Measurements from ENCODE around the gene MRM3. TPM values are rescaled to one million over a fixed set of nuclear protein-coding genes. Genes with fewer than 3 reads are reported as not detected.
"Not testable (repeated sequence)": the region's sequence is repeated elsewhere in the genome, so short reads cannot be mapped to it uniquely, and the experiment has no call there.

The MRM3 gene
- total RNA-seq, 1 donor from 2014 or later: 18.7 TPM

GRCh38 chr17:778096-778495 is 4.1 kb upstream of the MRM3 start:
- Histone ChIP-seq H3K9me3 (replicated peaks) (no peaks in the 10 kb centered on the region), H3K4me1 (peaks cover 22% of the 10 kb centered on the region), H3K4me3 (no peak overlapping the region), H3K36me3 (peaks cover 59% of the 10 kb centered on the region), H3K27me3 (ENCODE audit: low read depth) (no peaks in the 10 kb centered on the region), H3K27ac (replicated peaks) (no peak overlapping the region)
- intact Hi-C loops (cut with micrococcal nuclease): no loop called here
- TF ChIP-seq CTCF (IDR thresholded peaks at IDR 0.05; ENCODE audit: borderline replicate concordance): no peak
- DNase-seq: no peak

DNA sequence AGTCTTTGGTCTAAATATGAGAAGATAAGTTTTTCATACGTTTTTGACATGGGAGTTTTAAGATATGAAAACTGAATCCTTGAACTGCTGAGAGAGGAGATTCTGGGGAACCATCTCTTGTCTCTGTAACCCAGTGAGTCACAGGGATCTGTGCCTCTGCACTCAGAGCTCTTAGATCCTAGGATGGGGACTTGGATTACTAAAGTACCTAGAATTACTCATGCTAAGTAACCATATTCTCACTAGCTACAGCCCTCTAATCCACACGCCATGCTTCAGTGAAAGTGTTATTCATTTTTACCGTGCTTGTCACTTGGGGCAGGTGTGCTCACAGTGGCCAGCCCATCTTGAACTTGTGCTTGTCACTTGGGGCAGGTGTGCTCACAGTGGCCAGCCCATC is 2.0 kb downstream of the MRM3 start:
- Histone ChIP-seq H3K4me1 (peaks cover 38% of the 10 kb centered on the region), H3K4me3 (no peak overlapping the region), H3K9me3 (replicated peaks) (no peaks in the 10 kb centered on the region), H3K36me3 (peaks cover 33% of the 10 kb centered on the region), H3K27ac (replicated peaks) (no peak overlapping the region), H3K27me3 (ENCODE audit: low read depth) (no peaks in the 10 kb centered on the region)
- no peak for TF ChIP-seq CTCF (IDR thresholded peaks at IDR 0.05; ENCODE audit: borderline replicate concordance)
- intact Hi-C loops (cut with micrococcal nuclease): no loop called here
- DNase-seq: no peak

DNA sequence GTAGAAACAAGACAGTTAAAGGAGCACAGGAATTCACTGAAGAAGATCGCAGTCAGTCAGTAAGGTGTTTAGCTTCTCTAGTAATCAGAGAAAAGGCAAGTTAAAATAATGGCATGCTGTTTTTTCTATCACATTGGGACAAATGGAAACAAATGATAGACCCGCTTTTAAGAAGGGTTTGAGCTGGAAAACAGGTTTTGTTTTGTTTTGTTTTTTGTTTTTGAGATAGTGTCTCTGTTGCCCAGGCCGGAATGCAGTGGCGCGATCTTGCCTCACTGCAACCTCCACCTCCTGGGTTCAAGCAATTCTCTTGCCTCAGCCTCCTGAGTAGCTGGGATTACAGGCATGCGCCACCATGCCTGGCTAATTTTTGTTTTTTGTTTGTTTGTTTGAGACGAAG is 3.7 kb downstream of the MRM3 start:
- intact Hi-C loops (cut with micrococcal nuclease); DNase-seq; H3K9me3 ChIP-seq (replicated peaks); H3K27ac ChIP-seq (replicated peaks); H3K4me3 ChIP-seq; H3K27me3 ChIP-seq (ENCODE audit: low read depth): not testable (repeated sequence)
- peaks cover 45% of the 10 kb centered on the region for H3K36me3 ChIP-seq
- peaks cover 37% of the 10 kb centered on the region for H3K4me1 ChIP-seq

DNA sequence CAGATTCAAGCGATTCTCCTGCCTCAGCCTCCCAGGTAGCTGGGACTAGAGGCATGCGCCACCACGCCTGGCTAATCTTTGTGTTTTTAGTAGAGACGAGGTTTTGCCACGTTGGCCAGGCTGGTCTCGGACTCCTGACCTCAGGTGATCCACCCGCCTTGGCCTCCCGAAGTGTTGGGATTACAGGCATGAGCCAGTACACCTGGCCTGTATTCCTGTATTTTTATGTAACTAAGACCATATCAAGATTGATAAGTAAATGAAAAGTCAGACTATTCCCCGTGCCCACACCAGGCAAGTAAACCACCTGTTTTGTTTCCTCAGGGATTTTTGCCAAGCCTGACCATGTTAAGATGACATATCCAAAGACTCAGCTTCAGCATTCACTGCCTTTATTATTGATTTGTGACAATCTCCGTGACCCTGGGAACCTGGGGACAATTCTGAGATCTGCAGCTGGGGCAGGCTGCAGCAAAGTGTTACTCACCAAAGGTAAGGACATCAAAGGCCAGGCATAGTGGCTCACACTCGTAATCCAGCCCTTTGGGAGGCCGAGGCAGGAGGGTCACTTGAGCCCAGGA is 5.6 kb downstream of the MRM3 start:
- no peak for DNase-seq
- intact Hi-C loops (cut with micrococcal nuclease): no loop called here
- H3K36me3 ChIP-seq: peaks cover 58% of the 10 kb centered on the region

GRCh38 chr17:788551-788950 is 6.4 kb downstream of the MRM3 start:
- TF ChIP-seq CTCF (IDR thresholded peaks at IDR 0.05; ENCODE audit: borderline replicate concordance): no peak
- Histone ChIP-seq H3K9me3 (replicated peaks) (no peaks in the 10 kb centered on the region), H3K4me3 (no peak overlapping the region), H3K4me1 (peaks cover 12% of the 10 kb centered on the region), H3K27ac (replicated peaks) (no peak overlapping the region), H3K36me3 (peaks cover 58% of the 10 kb centered on the region), H3K27me3 (ENCODE audit: low read depth) (no peaks in the 10 kb centered on the region)
- intact Hi-C loops (cut with micrococcal nuclease): no loop called here
- no peak for DNase-seq

More for the DNA sequence above, 5.6 kb downstream of the MRM3 start:
- no peak for TF ChIP-seq CTCF (IDR thresholded peaks at IDR 0.05; ENCODE audit: borderline replicate concordance)
- Histone ChIP-seq H3K27me3 (ENCODE audit: low read depth) (no peaks in the 10 kb centered on the region), H3K9me3 (replicated peaks) (no peaks in the 10 kb centered on the region), H3K4me1 (peaks cover 20% of the 10 kb centered on the region), H3K4me3 (no peak overlapping the region), H3K27ac (replicated peaks) (no peak overlapping the region)

- peaks cover 55% of the 10 kb centered on the region for H3K36me3 ChIP-seq
- no peak for DNase-seq
- H3K4me3 ChIP-seq: no peak overlapping the region
- H3K27ac ChIP-seq (replicated peaks): no peak overlapping the region
- H3K9me3 ChIP-seq (replicated peaks): no peaks in the 10 kb centered on the region
- H3K27me3 ChIP-seq (ENCODE audit: low read depth): no peaks in the 10 kb centered on the region
- peaks cover 5% of the 10 kb centered on the region for H3K4me1 ChIP-seq
- TF ChIP-seq CTCF (IDR thresholded peaks at IDR 0.05; ENCODE audit: borderline replicate concordance): no peak
- intact Hi-C loops (cut with micrococcal nuclease): no loop called here
Measured at GRCh38 chr17:789160-789840, 7.1 kb downstream of the MRM3 start.

DNA sequence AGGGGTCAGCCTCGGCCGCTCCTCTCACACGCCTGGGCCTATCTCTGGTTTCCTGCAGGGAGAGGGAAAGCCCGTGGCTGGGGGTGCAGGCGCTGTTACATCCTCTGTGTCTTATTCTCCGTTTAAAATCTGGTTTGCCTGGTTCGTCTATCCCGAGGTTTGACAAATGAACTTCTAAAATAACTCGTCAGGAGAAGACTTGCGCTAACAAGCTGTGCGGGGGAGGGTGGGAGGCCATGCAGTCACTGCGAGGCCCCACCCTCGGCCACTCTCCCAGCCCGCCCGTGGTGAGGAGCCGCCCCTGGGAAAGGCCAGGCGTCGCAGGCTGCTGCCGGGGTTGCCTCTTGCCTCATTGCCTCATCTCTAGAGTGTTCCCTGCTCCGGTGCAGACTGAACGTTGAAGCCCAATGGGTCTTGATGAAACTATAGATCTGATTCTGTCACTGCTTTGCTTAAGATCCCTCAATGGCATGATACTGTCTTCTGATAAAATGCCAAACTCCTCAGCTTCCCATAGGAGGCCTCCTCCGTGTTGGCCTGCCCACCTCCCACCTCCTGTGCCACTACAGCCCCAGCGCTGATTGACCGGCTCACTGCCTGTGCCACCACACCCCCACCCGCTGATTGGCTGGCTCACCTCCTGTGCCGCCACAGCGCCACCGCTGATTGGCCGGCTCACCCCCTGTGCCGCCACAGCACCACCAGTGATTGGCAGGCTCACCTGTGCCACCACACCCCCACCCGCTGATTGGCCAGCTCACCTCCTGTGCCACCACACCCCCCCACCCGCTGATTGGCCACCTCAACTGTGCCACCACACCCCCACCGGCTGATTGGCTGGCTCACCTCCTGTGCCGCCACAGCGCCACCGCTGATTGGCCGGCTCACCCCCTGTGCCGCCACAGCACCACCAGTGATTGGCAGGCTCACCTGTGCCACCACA is 8.0 kb downstream of the MRM3 start:
- peak overlapping the region; percentile 11 for H3K27ac ChIP-seq (replicated peaks)

GRCh38 chr17:790874-791247 is 8.7 kb downstream of the MRM3 start:
- H3K36me3 ChIP-seq: peaks cover 46% of the 10 kb centered on the region
- H3K9me3 ChIP-seq (replicated peaks); H3K27ac ChIP-seq (replicated peaks); H3K27me3 ChIP-seq (ENCODE audit: low read depth); DNase-seq: not testable (repeated sequence)
- H3K4me1 ChIP-seq: peaks cover 15% of the 10 kb centered on the region
- intact Hi-C loops (cut with micrococcal nuclease): loop anchor here (10.0 kb wide), 1 partner anchor 84 kb away; no protein-coding TSS in a partner anchor
- H3K4me3 ChIP-seq: peak overlapping the region; percentile 18

More for the DNA sequence above, 8.0 kb downstream of the MRM3 start:
- intact Hi-C loops (cut with micrococcal nuclease): loop anchor here (10.0 kb wide), 1 partner anchor 85 kb away; no protein-coding TSS in a partner anchor
- peak; percentile 36 for DNase-seq
- not testable (repeated sequence) for H3K9me3 ChIP-seq (replicated peaks); H3K27me3 ChIP-seq (ENCODE audit: low read depth); H3K4me3 ChIP-seq; H3K4me1 ChIP-seq
- peaks cover 51% of the 10 kb centered on the region for H3K36me3 ChIP-seq

Data from left ventricle myocardium inferior (tissue), 1 donor.